ENCODE results near the gene WSCD1. TPM values are rescaled to one million over a fixed set of nuclear protein-coding genes. Genes with fewer than 3 reads are reported as not detected.

WSCD1 gene
- total and polyA plus RNA-seq, 9 donors = 0.53 to 4.4 (median 1.7) TPM

DNA sequence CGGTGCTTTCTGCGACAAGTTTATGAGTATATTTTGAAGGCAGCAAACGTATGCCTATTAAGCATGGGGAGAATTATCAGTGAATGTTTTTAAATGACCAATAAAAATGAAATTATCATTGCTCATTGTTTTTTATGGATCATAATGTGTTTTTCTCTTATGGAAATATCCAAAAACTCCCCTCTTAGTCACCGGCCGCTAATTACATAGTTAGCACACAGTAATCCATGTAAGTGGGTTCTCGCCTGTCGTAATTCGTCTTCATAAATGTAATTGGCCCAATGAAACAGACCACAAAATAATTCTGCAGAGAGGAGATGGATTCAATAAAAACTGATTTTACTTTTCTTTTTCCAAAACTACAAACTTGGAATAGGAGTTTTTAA, 69.3 kb downstream of the WSCD1 start:
- Histone ChIP-seq H3K27ac (no peak overlapping the region), H3K4me1 (ENCODE audit: insufficient read depth) (no peaks in the 10 kb centered on the region), H3K4me3 (no peak overlapping the region), H3K9me3 (no peaks in the 10 kb centered on the region), H3K27me3 (no peaks in the 10 kb centered on the region), H3K36me3 (no peaks in the 10 kb centered on the region)
- intact Hi-C loops (cut with DNase I) = no loop called here
- 53 to 55% (median 53%) methylated on average over 8 of the region's 8 CpGs for WGBS, 3 donors
- TF ChIP-seq EP300 (IDR thresholded peaks at IDR 0.05) (no peak), POLR2A (IDR thresholded peaks at IDR 0.05) (no peak)
- TF ChIP-seq, protein P1, sequence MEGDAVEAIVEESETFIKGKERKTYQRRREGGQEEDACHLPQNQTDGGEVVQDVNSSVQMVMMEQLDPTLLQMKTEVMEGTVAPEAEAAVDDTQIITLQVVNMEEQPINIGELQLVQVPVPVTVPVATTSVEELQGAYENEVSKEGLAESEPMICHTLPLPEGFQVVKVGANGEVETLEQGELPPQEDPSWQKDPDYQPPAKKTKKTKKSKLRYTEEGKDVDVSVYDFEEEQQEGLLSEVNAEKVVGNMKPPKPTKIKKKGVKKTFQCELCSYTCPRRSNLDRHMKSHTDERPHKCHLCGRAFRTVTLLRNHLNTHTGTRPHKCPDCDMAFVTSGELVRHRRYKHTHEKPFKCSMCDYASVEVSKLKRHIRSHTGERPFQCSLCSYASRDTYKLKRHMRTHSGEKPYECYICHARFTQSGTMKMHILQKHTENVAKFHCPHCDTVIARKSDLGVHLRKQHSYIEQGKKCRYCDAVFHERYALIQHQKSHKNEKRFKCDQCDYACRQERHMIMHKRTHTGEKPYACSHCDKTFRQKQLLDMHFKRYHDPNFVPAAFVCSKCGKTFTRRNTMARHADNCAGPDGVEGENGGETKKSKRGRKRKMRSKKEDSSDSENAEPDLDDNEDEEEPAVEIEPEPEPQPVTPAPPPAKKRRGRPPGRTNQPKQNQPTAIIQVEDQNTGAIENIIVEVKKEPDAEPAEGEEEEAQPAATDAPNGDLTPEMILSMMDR (IDR thresholded peaks at IDR 0.05) = no peak
- no peak for DNase-seq

DNA sequence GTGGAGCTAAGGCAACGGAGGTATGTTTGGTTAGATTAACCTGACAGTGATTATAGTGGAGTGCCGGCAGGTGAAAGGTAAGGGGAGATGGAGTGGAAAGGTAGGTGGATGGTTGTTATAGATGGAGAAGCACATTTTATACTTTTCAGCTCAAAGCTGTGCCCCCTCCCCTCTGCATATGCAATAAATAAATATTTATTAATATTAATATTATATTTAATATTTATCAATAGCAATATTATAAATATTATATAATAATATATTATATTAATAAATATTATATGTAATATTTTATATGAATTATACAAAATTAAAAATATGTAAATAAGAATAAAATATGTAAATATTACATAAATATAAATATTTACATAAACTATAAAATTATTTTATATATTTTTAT, 70.0 kb downstream of the WSCD1 start:
- WGBS, 3 donors = 68 to 85% (median 72%) methylated on average over 2 of the region's 2 CpGs
- Histone ChIP-seq H3K4me1 (ENCODE audit: insufficient read depth) (no peaks in the 10 kb centered on the region), H3K36me3 (no peaks in the 10 kb centered on the region), H3K9me3 (no peaks in the 10 kb centered on the region), H3K27ac (no peak overlapping the region), H3K27me3 (no peaks in the 10 kb centered on the region), H3K4me3 (no peak overlapping the region)
- intact Hi-C loops (cut with DNase I) = no loop called here
- no peak for TF ChIP-seq EP300 (IDR thresholded peaks at IDR 0.05)
- TF ChIP-seq, protein P1 (IDR thresholded peaks at IDR 0.05) = no peak
- no peak for TF ChIP-seq POLR2A (IDR thresholded peaks at IDR 0.05)
- DNase-seq = no peak

DNA sequence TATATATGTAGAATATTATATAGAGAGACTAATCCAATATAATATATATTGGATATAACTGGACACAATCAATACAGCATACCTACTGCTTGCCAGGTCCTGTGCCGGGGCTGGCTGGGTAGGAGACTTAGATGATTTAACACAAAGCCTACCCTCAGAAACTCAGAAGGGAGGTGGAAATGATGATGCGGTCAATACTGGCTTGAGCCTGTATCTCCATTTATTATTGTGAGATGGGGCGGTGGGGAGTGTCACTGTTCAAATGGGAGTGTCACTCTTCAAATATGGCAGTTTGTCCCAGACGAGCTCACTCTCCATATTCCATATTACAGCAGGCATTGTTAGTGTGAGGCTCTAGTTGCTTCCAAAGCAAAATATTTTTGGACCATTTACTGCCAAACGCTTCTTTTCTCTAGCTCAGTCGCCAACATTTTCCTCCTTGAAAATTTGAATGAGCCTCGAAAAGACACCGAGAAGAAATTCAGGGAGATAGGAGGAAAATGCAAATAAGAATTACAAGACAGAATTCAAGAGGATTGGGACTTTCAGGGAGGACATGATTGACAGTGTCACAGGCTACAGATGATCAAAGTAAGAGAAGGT, 70.7 kb downstream of the WSCD1 start:
- Histone ChIP-seq H3K4me3 (no peak overlapping the region), H3K27me3 (no peaks in the 10 kb centered on the region), H3K9me3 (no peaks in the 10 kb centered on the region), H3K36me3 (no peaks in the 10 kb centered on the region), H3K4me1 (ENCODE audit: insufficient read depth) (no peaks in the 10 kb centered on the region), H3K27ac (no peak overlapping the region)
- intact Hi-C loops (cut with DNase I) = no loop called here
- TF ChIP-seq POLR2A (IDR thresholded peaks at IDR 0.05) (no peak), EP300 (IDR thresholded peaks at IDR 0.05) (no peak)
- TF ChIP-seq, protein P1 (IDR thresholded peaks at IDR 0.05) = no peak
- WGBS, 3 donors = 75 to 85% (median 76%) methylated on average over 8 of the region's 8 CpGs
- DNase-seq = no peak

DNA sequence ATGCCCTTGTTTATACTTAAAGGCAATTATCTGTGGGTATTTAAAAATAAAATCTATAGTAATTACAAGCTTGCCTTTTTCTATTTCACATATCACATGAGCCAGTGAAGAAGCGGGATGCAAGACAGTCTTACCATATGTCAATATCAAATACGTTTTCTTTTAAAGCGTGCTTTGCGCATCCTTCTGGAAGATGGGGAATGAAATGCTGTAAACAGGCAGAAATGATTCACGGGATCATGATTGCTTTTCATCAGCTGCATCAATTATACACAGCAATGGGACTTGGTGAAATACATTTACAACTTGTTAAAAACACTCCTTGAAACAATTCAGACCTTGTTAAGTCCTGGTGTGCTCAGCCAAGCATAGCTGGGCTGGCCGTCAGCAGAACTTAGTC, 72.5 kb downstream of the WSCD1 start:
- no peaks in the 10 kb centered on the region for H3K36me3 ChIP-seq
- H3K4me3 ChIP-seq = no peak overlapping the region
- H3K9me3 ChIP-seq = no peaks in the 10 kb centered on the region
- WGBS, 3 donors = 71 to 79% (median 76%) methylated on average over 6 of the region's 6 CpGs
- TF ChIP-seq, protein P1 (IDR thresholded peaks at IDR 0.05) = no peak
- no peak for TF ChIP-seq POLR2A (IDR thresholded peaks at IDR 0.05)
- TF ChIP-seq EP300 (IDR thresholded peaks at IDR 0.05) = no peak
- intact Hi-C loops (cut with DNase I) = no loop called here
- H3K27ac ChIP-seq = no peak overlapping the region
- H3K4me1 ChIP-seq (ENCODE audit: insufficient read depth) = no peaks in the 10 kb centered on the region
- H3K27me3 ChIP-seq = no peaks in the 10 kb centered on the region
- DNase-seq = no peak

Measured in ovary (tissue), 9 donors.